ENCODE results near the gene L3MBTL4. TPM values are rescaled to one million over a fixed set of nuclear protein-coding genes. Genes with fewer than 3 reads are reported as not detected.

The L3MBTL4 gene
- total and polyA plus RNA-seq, 9 of the 15 experiments (the other 6 are each of a cell fraction or from before 2014, with no cell fraction given) = not detected

- TF ChIP-seq MITF (IDR thresholded peaks at IDR 0.05) = no peak
These were observed 448.2 kb downstream of the L3MBTL4 start (continued) for GRCh38 chr18:5966514-5966913.

GRCh38 chr18:5964996-5965395 is 449.7 kb downstream of the L3MBTL4 start:
- in situ Hi-C loops (cut with MboI) = no loop called here
- TF ChIP-seq ZNF518B (CRISPR knock-in tag; IDR thresholded peaks at IDR 0.05) (no peak), ZNF23 (CRISPR knock-in tag; IDR thresholded peaks at IDR 0.05) (no peak), BRF2 (IDR thresholded peaks at IDR 0.05; ENCODE audit: borderline replicate concordance, insufficient read depth, insufficient read length) (no peak), DMBX1 (CRISPR knock-in tag; IDR thresholded peaks at IDR 0.05; ENCODE audit: borderline replicate concordance) (no peak), STAT5B (CRISPR knock-in tag; IDR thresholded peaks at IDR 0.05) (no peak), CTCFL (IDR thresholded peaks at IDR 0.05; ENCODE audit: borderline replicate concordance, insufficient read depth, low read depth, low read length, poor library complexity, severe bottlenecking) (no peak), HMGXB4 (CRISPR knock-in tag; IDR thresholded peaks at IDR 0.05) (no peak), ZFX (CRISPR knock-in tag; IDR thresholded peaks at IDR 0.05) (no peak), KLF6 (CRISPR knock-in tag; IDR thresholded peaks at IDR 0.05; ENCODE audit: borderline replicate concordance) (no peak)

More at GRCh38 chr18:5964996-5965395, 449.7 kb downstream of the L3MBTL4 start:
- DNase-seq (ENCODE audit: extremely low read depth in 1 of 4, low spot score in 3 of 4) (no peak), ATAC-seq (no peak), FAIRE-seq (no peak)
- H3K4me1 ChIP-seq (replicated peaks in 1 of 2; ENCODE audit: control insufficient read depth in 2 of 2, insufficient read depth in 2 of 2, low read length in 2 of 2) = no peaks in the 10 kb centered on the region
- no peak overlapping the region for H3K9ac ChIP-seq (ENCODE audit: insufficient read depth in 1 of 2, low read depth in 2 of 2, low read length in 2 of 2)
- H2AFZ ChIP-seq (ENCODE audit: low read depth, low read length) = no peak overlapping the region
- no peaks in the 10 kb centered on the region for H3K36me3 ChIP-seq (ENCODE audit: control insufficient read depth, insufficient read depth, low read length)
- CTCF ChIA-PET (ENCODE audit: low intra/inter-chr PET ratio) = no interaction called here
- no peak overlapping the region for H3K4me2 ChIP-seq (ENCODE audit: insufficient read depth, low read length)
- POLR2A ChIA-PET = no interaction called here
- no peaks in the 10 kb centered on the region for H4K20me1 ChIP-seq (replicated peaks; ENCODE audit: control insufficient read depth, insufficient read depth, low read length)
- WGBS (ENCODE audit: insufficient coverage, low coverage, missing lambda C conversion rate) = 0% methylated on average over 2 of the region's 2 CpGs
- no peaks in the 10 kb centered on the region for H3K79me2 ChIP-seq (ENCODE audit: control insufficient read depth, insufficient read depth, low read length)
- intact Hi-C loops (cut with micrococcal nuclease) = no loop called here
- no peak overlapping the region for H3K4me3 ChIP-seq
- H3K27ac ChIP-seq (ENCODE audit: extremely low read depth, low read depth, low read length) = no peak overlapping the region
- BruUV-seq (replicated peaks) = no TSS peak
- H3K9me3 ChIP-seq (replicated peaks; ENCODE audit: control insufficient read depth, insufficient read depth, low read depth, low read length) = no peaks in the 10 kb centered on the region
- no peaks in the 10 kb centered on the region for H3K9me1 ChIP-seq (ENCODE audit: control insufficient read depth, insufficient read depth, low read length)
- no peaks in the 10 kb centered on the region for H3K27me3 ChIP-seq (ENCODE audit: control insufficient read depth in 2 of 2, insufficient read depth in 2 of 2, low read length in 2 of 2)

Measured in K562 (cell line).